K562 (cell line): ENCODE measurements around the gene DDX23. TPM values are rescaled to one million over a fixed set of nuclear protein-coding genes. Genes with fewer than 3 reads are reported as not detected.

ENCODE experiments used
- ARID1B ChIP-seq: fragments of 450-650 bp; IDR thresholded peaks from 2 replicates; pipeline ENCODE4 v1.6.1; 2016; ENCODE audit warnings: antibody characterized with exemption, mild to moderate bottlenecking, inconsistent platforms
- ETV5 ChIP-seq: sonication (generic); formaldehyde crosslinking; IDR thresholded peaks from 2 replicates; pipeline ENCODE4 v1.4.0; 2020; ENCODE audit warnings: low read depth, mild to moderate bottlenecking, missing genetic modification reagents
- HLTF ChIP-seq: fragments of 450-650 bp; IDR thresholded peaks from 2 replicates; pipeline ENCODE4 v1.6.1; 2016
- MECOM ChIP-seq: fragments of 250-450 bp; sonication (Bioruptor Pico); IDR thresholded peaks from 2 replicates; pipeline ENCODE4 v1.8.0; 2022; ENCODE audit warnings: inconsistent platforms
- POLR2B ChIP-seq: fragments of 450-650 bp; IDR thresholded peaks from 2 replicates; pipeline ENCODE4 v1.6.1; 2018; ENCODE audit warnings: low read depth; ENCODE audit not compliant: partially characterized antibody
- RBM22 ChIP-seq: fragments of 200-400 bp; formaldehyde crosslinking; IDR thresholded peaks from 2 replicates; pipeline ENCODE4 v1.6.1; 2018; ENCODE audit warnings: low read length, low read depth; ENCODE audit not compliant: poor library complexity, severe bottlenecking
- ZEB2 ChIP-seq: fragments of 450-650 bp; IDR thresholded peaks from 2 replicates; pipeline ENCODE4 v1.6.1; 2016
- polyA plus RNA-seq, 8 experiments: library from polyadenylated mRNA; depleted of rRNA in 4 of 8; stranded (reverse) in 5 of 8; unstranded in 3 of 8; fragments of >200 nt; fragmentation: Nextera tagmentation in 2 of 8; fragmentation: Illumina TruSeq in 1 of 8; extraction: Ambion mirVana in 2 of 8; extraction: Trizol in 1 of 8; gene quantifications; 2 replicates each; pipeline versions ENCODE4 v1.2.1 to v1.2.3, GENCODE V29; 2011 to 2014; ENCODE audit warnings: inconsistent platforms in 1 of 8, missing spikeins in 1 of 8
- total RNA-seq, 7 experiments: library from RNA; depleted of rRNA in 6 of 7; stranded (reverse); fragments of >200 nt in 6 of 7; fragmentation: Illumina TruSeq in 2 of 7; extraction: Trizol in 2 of 7; gene quantifications; 2 replicates each; pipeline versions ENCODE4 v1.2.1 to v1.2.3, GENCODE V29; 2011 to 2021; ENCODE audit warnings: low replicate concordance in 1 of 7
- TF ChIP-seq, protein P1 (sequence below): sonication (generic); formaldehyde crosslinking; IDR thresholded peaks from 2 replicates; pipeline ENCODE4 v1.8.1; 2023; ENCODE audit warnings: mild to moderate bottlenecking, missing genetic modification reagents

Gene DDX23
- total and polyA plus RNA-seq, 9 of the 15 experiments (the other 6 are each of a cell fraction or from before 2014, with no cell fraction given): 32.4 to 138 (median 104) TPM

DNA sequence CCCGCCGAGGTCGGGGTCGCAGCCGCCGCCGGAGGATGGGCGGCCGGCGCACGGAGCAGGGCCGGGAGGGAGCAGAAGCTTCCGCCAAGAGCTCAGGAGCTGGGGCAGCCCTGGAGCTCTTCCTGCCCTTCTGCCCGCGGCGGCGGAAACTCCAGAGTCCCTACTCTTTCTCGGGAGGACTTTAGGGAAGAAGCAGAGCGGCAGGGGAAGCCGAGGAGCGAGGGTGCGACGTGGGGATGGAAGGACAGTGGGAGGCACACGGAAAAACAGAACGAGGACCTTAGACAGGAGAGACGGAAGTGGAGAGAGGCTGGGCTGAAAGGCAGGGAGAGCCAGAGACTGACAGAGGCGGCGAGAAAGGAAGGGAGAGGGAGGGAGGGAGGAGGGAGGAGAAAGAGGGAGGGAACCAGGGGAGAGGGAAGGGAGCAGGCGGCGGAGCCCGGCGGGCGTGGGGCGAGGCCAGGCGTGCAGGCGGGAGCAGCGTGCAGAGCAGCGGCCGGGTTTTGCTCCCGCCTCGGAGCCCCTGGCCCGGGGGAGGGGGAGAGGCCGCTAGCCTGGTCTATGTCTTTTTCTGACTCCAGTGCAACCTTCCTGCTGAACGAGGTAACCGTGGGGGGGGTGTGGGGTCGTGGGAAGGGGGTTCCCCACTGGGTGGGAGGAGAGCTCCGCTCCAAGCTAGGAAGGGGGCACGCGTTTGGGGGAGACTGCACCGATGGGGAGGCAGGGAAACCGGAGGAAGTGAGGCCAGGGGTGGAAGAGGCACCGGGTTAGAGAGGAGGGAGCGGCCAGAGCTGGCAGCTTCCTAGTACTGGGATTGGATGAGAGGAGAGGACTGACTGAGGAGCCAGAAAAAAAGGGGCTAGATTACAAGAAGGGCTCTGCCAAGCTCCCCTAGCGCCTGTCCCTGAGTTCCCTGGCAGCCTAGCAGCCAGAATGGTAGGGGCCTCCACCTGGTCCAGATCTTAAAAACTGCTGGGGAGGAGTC lies 36.5 kb downstream of the DDX23 start (continued):
- TF ChIP-seq ETV5 (CRISPR knock-in tag) (0 out of 2 replicates have a peak, but pooled peaks have one; percentile 6), ARID1B (peak; percentile 23; the same call in 1 of the 2 replicates), RBM22 (no peak), HLTF (0 out of 2 replicates have a peak, but pooled peaks have one; percentile 64), MECOM (CRISPR knock-in tag) (0 out of 2 replicates have a peak, but pooled peaks have one; percentile 36), POLR2B (peak; percentile 75), ZEB2 (no peak)
- TF ChIP-seq, protein P1, sequence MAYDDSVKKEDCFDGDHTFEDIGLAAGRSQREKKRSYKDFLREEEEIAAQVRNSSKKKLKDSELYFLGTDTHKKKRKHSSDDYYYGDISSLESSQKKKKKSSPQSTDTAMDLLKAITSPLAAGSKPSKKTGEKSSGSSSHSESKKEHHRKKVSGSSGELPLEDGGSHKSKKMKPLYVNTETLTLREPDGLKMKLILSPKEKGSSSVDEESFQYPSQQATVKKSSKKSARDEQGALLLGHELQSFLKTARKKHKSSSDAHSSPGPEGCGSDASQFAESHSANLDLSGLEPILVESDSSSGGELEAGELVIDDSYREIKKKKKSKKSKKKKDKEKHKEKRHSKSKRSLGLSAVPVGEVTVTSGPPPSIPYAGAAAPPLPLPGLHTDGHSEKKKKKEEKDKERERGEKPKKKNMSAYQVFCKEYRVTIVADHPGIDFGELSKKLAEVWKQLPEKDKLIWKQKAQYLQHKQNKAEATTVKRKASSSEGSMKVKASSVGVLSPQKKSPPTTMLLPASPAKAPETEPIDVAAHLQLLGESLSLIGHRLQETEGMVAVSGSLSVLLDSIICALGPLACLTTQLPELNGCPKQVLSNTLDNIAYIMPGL (CRISPR knock-in tag): no peak
